Prostate gland (tissue), 2 donors: ENCODE measurements around the gene ITGA11. TPM values are rescaled to one million over a fixed set of nuclear protein-coding genes. Genes with fewer than 3 reads are reported as not detected.

Experiments used
- DNase-seq: peaks from one replicate; pipeline ENCODE4 v3.0.0-alpha.2; 2019; ENCODE audit warnings: low spot score
- H3K27ac ChIP-seq, 2 donors: fragments of 200-600 bp; sonication (generic); 2 replicates each; pipeline ENCODE4 v1.5.1; 2017 to 2019
- H3K27me3 ChIP-seq: fragments of 200-600 bp; sonication (generic); replicated peaks from 2 replicates; pipeline ENCODE4 v1.5.1; 2019; ENCODE audit not compliant: insufficient read depth
- H3K36me3 ChIP-seq, 2 donors: fragments of 200-600 bp; sonication (generic); 1 replicate in 1 of 2; 2 replicates in 1 of 2; pipeline versions ENCODE4 v1.5.1 to v1.8.1; 2017 to 2019
- H3K4me1 ChIP-seq: fragments of 200-600 bp; sonication (generic); replicated peaks from 2 replicates; pipeline ENCODE4 v1.5.1; 2019
- H3K4me3 ChIP-seq, 2 donors: fragments of 200-600 bp; sonication (generic); 2 replicates each; pipeline ENCODE4 v1.5.1; 2017 to 2019
- H3K9me3 ChIP-seq: fragments of 200-600 bp; sonication (generic); 2 replicates; pipeline ENCODE4 v1.5.1; 2017
- CTCF ChIP-seq, 4 experiments: fragments of 200-600 bp in 2 of 4; fragments of 450-650 bp in 2 of 4; sonication (generic) in 2 of 4; IDR thresholded peaks; 1 replicate in 3 of 4; 2 replicates in 1 of 4; pipeline ENCODE4 v1.5.1; 2016 to 2019; ENCODE audit warnings: antibody characterized with exemption in 4 of 4, mild to moderate bottlenecking in 2 of 4, moderate library complexity in 2 of 4
- POLR2A ChIP-seq: fragments of 450-650 bp; IDR thresholded peaks from one replicate; pipeline ENCODE4 v1.6.1; 2016; ENCODE audit warnings: antibody characterized with exemption, mild to moderate bottlenecking
- POLR2AphosphoS5 ChIP-seq: sonication (generic); formaldehyde crosslinking; IDR thresholded peaks from one replicate; pipeline ENCODE4 v1.6.1; 2017; ENCODE audit warnings: antibody characterized with exemption
- WGBS: methylation state at CpG from one replicate; pipeline ENCODE4 v1.1.5; 2018; 5-methylcytosine and 5-hydroxymethylcytosine counted together
- intact Hi-C: fragments of 100-400 bp; cut with DNase I; formaldehyde crosslinking; loops from one replicate; pipeline ENCODE4 v1.14.2; 2022
- total RNA-seq, 2 donors: library from RNA; depleted of rRNA; stranded (reverse); fragments of >200 nt; gene quantifications; one replicate each; pipeline ENCODE4 v1.1.0, GENCODE V29; 2016

The ITGA11 gene
- total RNA-seq, 2 donors from 2014 or later, result 2.0 to 11.0 TPM

DNA sequence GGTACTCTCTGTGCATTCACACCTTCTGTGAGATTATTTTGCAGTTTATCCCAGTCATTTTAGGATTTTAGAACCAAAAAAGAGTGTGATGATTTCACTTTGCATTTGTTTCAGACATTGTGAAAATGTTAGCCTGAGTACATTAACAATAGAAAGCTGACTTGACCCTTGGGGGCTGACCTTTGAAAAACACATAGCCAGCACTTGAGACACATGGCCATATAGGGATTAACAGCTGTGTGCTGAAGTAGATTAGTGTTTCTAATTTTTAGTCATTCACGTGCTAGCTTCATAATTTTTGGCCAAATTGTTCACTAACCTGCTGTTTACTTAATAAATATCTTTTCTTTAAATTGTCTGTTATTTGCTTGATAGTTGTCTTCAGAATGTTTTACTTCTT is 151.0 kb downstream of the ITGA11 start:
- Histone ChIP-seq H3K27ac (peak overlapping the region; percentile 97 to 98), H3K4me1 (peaks cover 3% of the 10 kb centered on the region), H3K36me3 (no peaks in the 10 kb centered on the region), H3K27me3 (no peaks in the 10 kb centered on the region), H3K9me3 (no peaks in the 10 kb centered on the region), H3K4me3 (peak overlapping the region in 1 of 2 donors; percentile 14)
- intact Hi-C loops, result no loop called here
- 10% methylated on average over 1 of the region's 1 CpG for WGBS
- TF ChIP-seq POLR2AphosphoS5, result no peak
- no peak for TF ChIP-seq POLR2A
- TF ChIP-seq CTCF (IDR thresholded peaks at IDR 0.05), result no peak
- no peak for DNase-seq

GRCh38 chr15:68279779-68280753 is 151.9 kb downstream of the ITGA11 start:
- Histone ChIP-seq H3K4me1 (peaks cover 3% of the 10 kb centered on the region), H3K36me3 (no peaks in the 10 kb centered on the region), H3K4me3 (peak overlapping the region; percentile 85 to 95), H3K9me3 (no peaks in the 10 kb centered on the region), H3K27me3 (no peaks in the 10 kb centered on the region), H3K27ac (peak overlapping the region; percentile 97 to 98)
- intact Hi-C loops, result loop anchor here (5.0 kb wide), 1 partner anchor 537 kb away; no protein-coding TSS in a partner anchor
- no peak for TF ChIP-seq POLR2AphosphoS5
- TF ChIP-seq POLR2A, result no peak
- no peak for TF ChIP-seq CTCF (IDR thresholded peaks at IDR 0.05)
- 26% methylated on average over 11 of the region's 11 CpGs for WGBS
- no peak for DNase-seq

DNA sequence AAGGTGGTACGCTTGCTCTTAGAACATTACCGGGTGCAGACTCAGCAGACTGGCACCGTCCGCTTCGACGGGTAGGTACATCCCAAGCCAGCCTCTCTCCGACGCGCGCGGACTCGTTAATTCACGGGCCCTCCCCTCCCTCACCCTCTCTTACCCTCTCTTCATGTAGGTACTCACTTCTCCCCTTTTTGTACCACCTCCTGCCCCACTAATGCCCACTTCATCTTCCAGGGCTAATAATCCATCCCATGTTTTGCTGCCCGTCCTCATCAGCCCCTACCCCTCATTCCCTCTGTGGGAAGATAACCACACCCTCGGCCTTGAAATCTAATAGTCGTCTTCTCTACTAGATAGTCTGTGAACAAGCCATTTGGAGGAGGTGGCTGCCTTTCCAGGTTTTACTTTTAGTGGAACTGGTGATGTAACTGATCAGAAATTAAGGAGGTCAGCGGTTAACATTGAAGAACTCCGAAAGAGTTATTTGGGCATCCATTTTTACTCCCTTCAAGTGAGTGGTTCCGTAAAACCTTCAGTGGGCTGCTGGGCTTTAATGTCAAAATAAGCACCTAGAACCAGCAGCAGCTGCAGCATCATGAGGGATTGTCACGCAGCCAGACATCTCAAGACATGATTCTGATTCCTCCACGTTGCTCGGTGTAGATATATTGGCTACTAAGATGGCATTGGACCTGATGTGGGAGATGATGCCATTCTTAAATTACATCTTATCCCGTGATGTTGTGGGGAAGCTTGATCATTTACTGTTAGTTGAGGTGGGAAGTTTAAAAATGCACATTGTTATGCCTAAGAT is 153.2 kb downstream of the ITGA11 start:
- no peaks in the 10 kb centered on the region for H3K9me3 ChIP-seq
- H3K4me1 ChIP-seq, result peaks cover 3% of the 10 kb centered on the region
- H3K36me3 ChIP-seq, result no peaks in the 10 kb centered on the region
- intact Hi-C loops, result loop anchor here (5.0 kb wide), 1 partner anchor 539 kb away; no protein-coding TSS in a partner anchor
- 1% methylated on average over 22 of the region's 23 CpGs for WGBS
- H3K4me3 ChIP-seq, result peak overlapping the region; percentile 85 to 95
- peak; percentile 30 for DNase-seq
- peak overlapping the region; percentile 97 to 98 for H3K27ac ChIP-seq
- no peaks in the 10 kb centered on the region for H3K27me3 ChIP-seq
- TF ChIP-seq POLR2A (no peak), CTCF (IDR thresholded peaks at IDR 0.05) (no peak), POLR2AphosphoS5 (peak; percentile 11)

GRCh38 chr15:68278345-68278594 is 153.7 kb downstream of the ITGA11 start:
- H3K36me3 ChIP-seq, result no peaks in the 10 kb centered on the region
- H3K27me3 ChIP-seq, result no peaks in the 10 kb centered on the region
- intact Hi-C loops, result loop anchor here (5.0 kb wide), 1 partner anchor 539 kb away; no protein-coding TSS in a partner anchor
- no peak for TF ChIP-seq POLR2AphosphoS5
- peak in 1 of 4 experiments; percentile 40 for TF ChIP-seq CTCF (IDR thresholded peaks at IDR 0.05)
- TF ChIP-seq POLR2A, result no peak
- peaks cover 3% of the 10 kb centered on the region for H3K4me1 ChIP-seq
- peak overlapping the region; percentile 97 to 98 for H3K27ac ChIP-seq
- 0% methylated on average over 12 of the region's 22 CpGs for WGBS
- DNase-seq, result no peak
- H3K4me3 ChIP-seq, result peak overlapping the region; percentile 85 to 95
- no peaks in the 10 kb centered on the region for H3K9me3 ChIP-seq
